ENCODE measurements around the gene SMARCA4.

GRCh38 chr19:11102944-11103343, 142.1 kb downstream of the SMARCA4 start:
- TF ChIP-seq CTCF (IDR thresholded peaks at IDR 0.05; ENCODE audit: low read depth, low read length, missing input control) (no peak), ZBTB33 (IDR thresholded peaks at IDR 0.05) (no peak), MAX (IDR thresholded peaks at IDR 0.05) (no peak), ATF3 (IDR thresholded peaks at IDR 0.05) (no peak), RAD21 (IDR thresholded peaks at IDR 0.05) (no peak), YY1 (IDR thresholded peaks at IDR 0.05) (no peak), GABPA (IDR thresholded peaks at IDR 0.05 in 1 of 2, conservative IDR thresholded peaks at IDR 0.05 in 1 of 2) (no peak), TAF1 (conservative IDR thresholded peaks at IDR 0.05) (no peak), EGR1 (IDR thresholded peaks at IDR 0.05; ENCODE audit: low read depth in 2 of 2) (no peak), JUND (IDR thresholded peaks at IDR 0.05) (no peak), REST (IDR thresholded peaks at IDR 0.05) (no peak), SP1 (IDR thresholded peaks at IDR 0.05) (no peak)

All from liver (tissue), 3 donors.